Stimulated activated CD4-positive, alpha-beta T cell treated with anti-CD3 and anti-CD28 coated beads, Interleukin-4, amount 100 ng/mL, for 48 hours (primary cell): ENCODE results near the gene TTC29.
"Not testable (repeated sequence)": the region's sequence is repeated elsewhere in the genome, so short reads cannot be mapped to it uniquely, and the experiment has no call there.

Experiments
- DNase-seq, 2 donors: peaks; one replicate each; pipeline ENCODE4 v3.0.0-alpha.2; 2020; ENCODE audit warnings: low read depth in 2 of 2

Gene TTC29

DNA sequence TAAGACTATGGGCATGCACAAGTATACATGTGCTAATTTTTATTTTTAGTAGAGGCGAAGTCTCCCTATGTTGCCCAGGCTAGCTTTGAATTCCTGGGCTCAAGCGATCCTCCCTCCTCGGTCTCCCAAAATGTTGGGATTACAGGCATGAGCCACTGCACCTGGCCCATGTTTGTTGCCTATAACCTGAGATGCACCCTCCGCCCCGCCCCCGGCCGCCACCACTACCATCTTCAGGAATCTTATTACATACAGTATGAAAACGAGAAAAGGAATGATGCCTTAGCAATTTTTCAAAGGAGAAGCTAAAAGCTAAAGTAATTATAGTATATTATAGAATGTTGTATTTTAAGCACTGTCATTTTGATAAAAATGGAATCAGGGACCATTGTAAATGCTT lies 245.8 kb downstream of the TTC29 start:
- DNase-seq = no peak

- no peak for DNase-seq
Observed at GRCh38 chr4:146674829-146675570, 270.7 kb downstream of the TTC29 start.

DNA sequence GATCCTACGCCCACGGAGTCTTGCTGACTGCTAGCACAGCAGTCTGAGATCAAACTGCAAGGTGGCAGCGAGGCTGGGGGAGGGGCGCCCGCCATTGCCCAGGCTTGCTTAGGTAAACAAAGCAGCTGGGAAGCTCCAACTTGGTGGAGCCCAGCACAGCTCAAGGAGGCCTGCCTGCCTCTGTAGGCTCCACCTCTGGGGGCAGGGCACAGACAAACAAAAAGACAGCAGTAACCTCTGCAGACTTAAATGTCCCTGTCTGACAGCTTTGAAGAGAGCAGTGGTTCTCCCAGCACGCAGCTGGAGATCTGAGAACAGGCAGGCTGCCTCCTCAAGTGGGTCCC lies 281.7 kb downstream of the TTC29 start:
- not testable (repeated sequence) for DNase-seq

DNA sequence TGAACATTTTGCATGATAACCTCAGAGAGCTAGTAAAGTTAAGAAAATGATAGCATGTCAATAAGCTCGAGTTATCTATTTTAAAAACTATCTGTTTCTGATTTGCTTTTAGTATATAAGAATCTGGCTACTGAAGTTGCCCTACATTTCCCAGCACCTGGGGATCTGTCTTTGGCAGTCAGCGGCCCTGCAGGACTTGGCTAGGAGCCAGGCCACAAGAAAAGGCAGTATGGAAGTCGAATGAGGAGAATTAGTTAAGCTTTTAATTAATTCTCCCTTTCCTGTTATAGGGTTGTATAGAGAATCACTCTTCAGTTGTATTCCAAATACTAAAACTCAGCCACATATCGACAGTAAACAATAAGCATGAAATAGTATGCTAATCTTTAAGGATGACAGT lies 284.3 kb downstream of the TTC29 start:
- no peak for DNase-seq
